Activated B cell treated with CpG ODN at 0.5 μM for 24 hours (primary cell): Measurements from ENCODE around the gene L2HGDH. TPM values are rescaled to one million over a fixed set of nuclear protein-coding genes. Genes with fewer than 3 reads are reported as not detected.

Experiments
- ATAC-seq: fragments of 200-7000 bp; cut with Tn5 transposase; one replicate; pipeline ENCODE4 v1.10.0; 2021; ENCODE audit warnings: low read depth, mild to moderate bottlenecking, moderate library complexity
- CTCF ChIA-PET: fragments of 350-600 bp; sonication (Branson Sonifier 250); formaldehyde crosslinking; loops from one replicate; lab custom pipeline; 2021; ENCODE audit warnings: antibody characterized with exemption; lab: Charles Lee
- POLR2A ChIA-PET: fragments of 350-600 bp; sonication (Branson Sonifier 250); formaldehyde crosslinking; loops from one replicate; lab custom pipeline; 2021; ENCODE audit warnings: antibody characterized with exemption; lab: Charles Lee
- DNase-seq: peaks from one replicate; pipeline ENCODE4 v3.0.0; 2022
- H3K27ac Mint-ChIP-seq: one replicate; pipeline ENCODE4 v1.8.0; 2020; ENCODE audit warnings: mixed read lengths
- H3K27me3 Mint-ChIP-seq: one replicate; pipeline ENCODE4 v1.8.0; 2021; ENCODE audit warnings: mixed read lengths
- H3K36me3 Mint-ChIP-seq: one replicate; pipeline ENCODE4 v1.8.0; 2021; ENCODE audit warnings: low read depth, mixed read lengths
- H3K4me1 Mint-ChIP-seq: one replicate; pipeline ENCODE4 v1.8.0; 2021; ENCODE audit warnings: mixed read lengths
- H3K4me3 Mint-ChIP-seq: one replicate; pipeline ENCODE4 v1.8.0; 2020; ENCODE audit warnings: mild to moderate bottlenecking, mixed read lengths
- H3K9me3 Mint-ChIP-seq: one replicate; pipeline ENCODE4 v1.8.0; 2020; ENCODE audit warnings: mixed read lengths
- intact Hi-C: fragments of 100-400 bp; cut with micrococcal nuclease; formaldehyde crosslinking; loops from one replicate; pipeline ENCODE4 v1.15.1; 2024
- total RNA-seq: library from RNA; stranded (reverse); gene quantifications from 2 replicates; pipeline ENCODE4 v1.2.3, GENCODE V29; 2022
- TF ChIP-seq, protein P1 (sequence below): fragments of 200-600 bp; IDR thresholded peaks from one replicate; pipeline ENCODE4 v1.8.0; 2022; ENCODE audit warnings: antibody characterized with exemption, mild to moderate bottlenecking

Gene L2HGDH
- total RNA-seq, 1 donor from 2014 or later = 5.2 TPM

DNA sequence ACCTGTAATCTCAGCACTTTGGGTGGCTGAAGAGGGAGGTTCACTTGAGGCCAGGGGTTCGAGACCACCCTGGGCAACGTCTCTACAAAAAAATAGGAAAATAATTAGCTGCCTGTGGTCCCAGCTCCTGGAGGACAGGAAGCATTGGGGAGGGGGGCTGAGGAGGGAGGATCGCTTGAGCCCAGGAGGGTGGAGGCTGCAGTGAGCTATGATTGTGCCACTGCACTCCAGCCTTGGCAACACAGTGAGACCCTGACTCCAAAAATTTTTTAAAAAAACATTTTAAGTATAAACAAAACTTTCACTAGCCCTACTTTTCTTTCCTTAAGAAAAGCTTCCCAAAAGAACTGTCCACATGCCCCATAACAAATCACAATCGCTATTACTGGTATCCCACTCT is 1.6 kb downstream of the L2HGDH start:
- CTCF ChIA-PET = interaction anchor here (0.8 to 2.0 kb wide), 2 partner anchors 10 to 539 kb away, joined by 3 to 19 read pairs; no protein-coding TSS in a partner anchor
- intact Hi-C loops = loop anchor here (5.0 to 10.0 kb wide), 4 partner anchors 522 to 1534 kb away; partner anchors contain the start of genes KLHDC1 and NIN
- no peak overlapping the region for H3K4me3 Mint-ChIP-seq
- DNase-seq = no peak
- H3K36me3 Mint-ChIP-seq = peaks cover 10% of the 10 kb centered on the region
- H3K27me3 Mint-ChIP-seq = no peaks in the 10 kb centered on the region
- no peak for ATAC-seq
- H3K27ac Mint-ChIP-seq = no peak overlapping the region
- POLR2A ChIA-PET = interaction anchor here (0.7 to 2.9 kb wide), 3 partner anchors 34 to 512 kb away, joined by 4 to 11 read pairs (median 10); partner anchors contain the start of gene CDKL1
- H3K4me1 Mint-ChIP-seq = peaks cover 24% of the 10 kb centered on the region
- TF ChIP-seq, protein P1, sequence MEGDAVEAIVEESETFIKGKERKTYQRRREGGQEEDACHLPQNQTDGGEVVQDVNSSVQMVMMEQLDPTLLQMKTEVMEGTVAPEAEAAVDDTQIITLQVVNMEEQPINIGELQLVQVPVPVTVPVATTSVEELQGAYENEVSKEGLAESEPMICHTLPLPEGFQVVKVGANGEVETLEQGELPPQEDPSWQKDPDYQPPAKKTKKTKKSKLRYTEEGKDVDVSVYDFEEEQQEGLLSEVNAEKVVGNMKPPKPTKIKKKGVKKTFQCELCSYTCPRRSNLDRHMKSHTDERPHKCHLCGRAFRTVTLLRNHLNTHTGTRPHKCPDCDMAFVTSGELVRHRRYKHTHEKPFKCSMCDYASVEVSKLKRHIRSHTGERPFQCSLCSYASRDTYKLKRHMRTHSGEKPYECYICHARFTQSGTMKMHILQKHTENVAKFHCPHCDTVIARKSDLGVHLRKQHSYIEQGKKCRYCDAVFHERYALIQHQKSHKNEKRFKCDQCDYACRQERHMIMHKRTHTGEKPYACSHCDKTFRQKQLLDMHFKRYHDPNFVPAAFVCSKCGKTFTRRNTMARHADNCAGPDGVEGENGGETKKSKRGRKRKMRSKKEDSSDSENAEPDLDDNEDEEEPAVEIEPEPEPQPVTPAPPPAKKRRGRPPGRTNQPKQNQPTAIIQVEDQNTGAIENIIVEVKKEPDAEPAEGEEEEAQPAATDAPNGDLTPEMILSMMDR = no peak
- H3K9me3 Mint-ChIP-seq = no peaks in the 10 kb centered on the region

DNA sequence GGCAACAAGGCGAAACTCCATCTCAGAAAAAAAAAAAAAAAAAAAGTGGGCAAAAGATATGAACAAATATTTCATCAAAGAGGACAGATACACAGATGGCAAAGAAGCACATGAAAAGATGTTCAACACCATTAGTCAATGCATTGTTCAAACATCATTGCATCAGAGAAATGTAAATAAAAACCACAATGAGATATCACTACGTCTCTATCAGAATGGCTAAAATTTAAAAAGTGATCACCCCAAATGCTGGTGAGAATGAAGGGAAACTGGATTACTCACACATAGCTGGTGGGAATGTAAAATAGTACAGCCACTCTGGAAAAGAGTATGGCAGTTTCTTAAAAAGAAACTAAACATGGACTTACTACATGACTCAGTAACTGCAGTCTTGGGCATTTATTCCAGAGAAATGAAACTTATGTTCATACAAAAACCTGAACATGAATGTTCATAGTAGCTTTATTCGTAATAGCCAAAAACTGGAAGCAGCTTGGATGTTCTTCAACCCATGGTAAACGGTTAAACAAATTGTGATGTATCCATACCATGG is 3.6 kb downstream of the L2HGDH start:
- no peaks in the 10 kb centered on the region for H3K36me3 Mint-ChIP-seq
- TF ChIP-seq, protein P1 = no peak
- H3K27ac Mint-ChIP-seq = no peak overlapping the region
- no peaks in the 10 kb centered on the region for H3K27me3 Mint-ChIP-seq
- ATAC-seq (no peak), DNase-seq (no peak)
- POLR2A ChIA-PET = interaction anchor here (0.7 kb wide), 1 partner anchor 424 kb away, joined by 6 read pairs; no protein-coding TSS in a partner anchor
- intact Hi-C loops = no loop called here
- H3K9me3 Mint-ChIP-seq = no peaks in the 10 kb centered on the region
- peaks cover 16% of the 10 kb centered on the region for H3K4me1 Mint-ChIP-seq
- H3K4me3 Mint-ChIP-seq = no peak overlapping the region
- CTCF ChIA-PET = no interaction called here

DNA sequence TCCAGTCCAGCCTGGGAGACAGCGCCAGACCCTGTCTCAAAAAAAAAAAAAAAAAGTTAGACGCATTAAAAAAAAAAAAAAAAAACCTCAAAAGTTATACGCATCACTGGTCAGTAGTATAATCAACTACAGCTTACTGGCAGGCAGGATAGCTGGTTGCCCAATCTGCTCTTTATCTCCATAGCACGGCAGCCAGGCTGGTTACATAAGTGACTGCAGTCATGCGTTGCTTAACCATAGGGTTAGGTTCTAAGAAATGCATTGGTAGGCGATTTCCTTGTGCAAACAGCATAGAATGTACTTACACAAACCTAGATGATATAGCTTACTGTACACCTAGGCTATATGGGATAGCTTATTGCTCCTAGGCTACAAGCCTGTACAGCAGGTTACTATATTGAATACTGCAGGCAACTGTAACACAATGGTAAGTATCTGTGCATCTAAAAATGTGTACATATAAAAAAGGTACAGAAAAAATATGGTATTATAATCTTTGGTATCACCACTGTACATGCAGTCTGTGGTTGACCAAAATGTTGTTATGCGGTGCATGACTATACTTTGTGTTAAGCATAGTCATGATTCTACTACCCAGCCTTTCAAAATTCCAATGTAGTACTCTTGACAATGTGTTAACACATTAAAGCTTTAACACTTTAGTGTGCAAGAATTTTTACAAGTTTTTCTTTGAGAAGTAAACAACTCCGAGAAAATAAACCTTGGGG is 8.1 kb downstream of the L2HGDH start:
- POLR2A ChIA-PET = interaction anchor here (0.6 kb wide), 1 partner anchor 67 kb away, joined by 5 read pairs; no protein-coding TSS in a partner anchor
- H3K9me3 Mint-ChIP-seq = no peaks in the 10 kb centered on the region
- peaks cover 2% of the 10 kb centered on the region for H3K4me1 Mint-ChIP-seq
- intact Hi-C loops = no loop called here
- DNase-seq (no peak), ATAC-seq (no peak)
- H3K27me3 Mint-ChIP-seq = no peaks in the 10 kb centered on the region
- peaks cover 10% of the 10 kb centered on the region for H3K36me3 Mint-ChIP-seq
- CTCF ChIA-PET = interaction anchor here (1.0 kb wide), 1 partner anchor 17 kb away, joined by 3 read pairs; no protein-coding TSS in a partner anchor
- no peak overlapping the region for H3K27ac Mint-ChIP-seq
- TF ChIP-seq, protein P1 = no peak
- H3K4me3 Mint-ChIP-seq = no peak overlapping the region

DNA sequence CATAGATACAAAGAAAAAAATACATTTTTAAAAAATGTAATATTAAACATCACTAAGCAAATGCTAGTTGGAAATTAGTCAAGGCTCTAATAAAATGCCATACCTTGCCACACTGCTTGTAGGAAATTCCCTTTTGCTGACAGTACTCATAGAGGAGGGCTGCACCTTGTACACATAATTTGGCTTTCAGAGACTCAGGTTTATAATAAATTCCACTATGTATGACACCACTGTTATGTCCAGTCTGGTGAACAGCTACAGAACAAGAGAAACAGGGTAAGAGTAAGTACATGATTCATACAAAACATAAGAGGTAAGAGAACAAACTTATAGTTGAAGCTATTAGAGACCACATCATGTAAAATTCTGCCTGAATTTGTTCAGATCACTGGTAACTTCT is 10.1 kb downstream of the L2HGDH start:
- POLR2A ChIA-PET = no interaction called here
- H3K4me3 Mint-ChIP-seq = no peak overlapping the region
- no peak overlapping the region for H3K27ac Mint-ChIP-seq
- no peak for DNase-seq
- CTCF ChIA-PET = no interaction called here
- intact Hi-C loops = no loop called here
- no peaks in the 10 kb centered on the region for H3K9me3 Mint-ChIP-seq
- no peak for ATAC-seq
- H3K27me3 Mint-ChIP-seq = no peaks in the 10 kb centered on the region
- TF ChIP-seq, protein P1 = no peak
- peaks cover 2% of the 10 kb centered on the region for H3K4me1 Mint-ChIP-seq
- peaks cover 16% of the 10 kb centered on the region for H3K36me3 Mint-ChIP-seq

GRCh38 chr14:50299585-50299984 is 12.4 kb downstream of the L2HGDH start:
- no peak overlapping the region for H3K27ac Mint-ChIP-seq
- CTCF ChIA-PET = no interaction called here

More at GRCh38 chr14:50299585-50299984, 12.4 kb downstream of the L2HGDH start:
- POLR2A ChIA-PET = no interaction called here
- Mint-ChIP-seq H3K27me3 (no peaks in the 10 kb centered on the region), H3K4me1 (peaks cover 2% of the 10 kb centered on the region), H3K36me3 (peaks cover 16% of the 10 kb centered on the region), H3K9me3 (no peaks in the 10 kb centered on the region), H3K4me3 (no peak overlapping the region)
- intact Hi-C loops = no loop called here
- DNase-seq (no peak), ATAC-seq (no peak)
- TF ChIP-seq, protein P1 = no peak
